Superior temporal gyrus (tissue), 1 donor: ENCODE data around the gene SEMA5A.

Source experiments
- DNase-seq: peaks from one replicate; pipeline ENCODE4 v3.0.0-alpha.2; 2016; ENCODE audit errors: extremely low spot score

The SEMA5A gene

GRCh38 chr5:9514968-9515367, 30.9 kb downstream of the SEMA5A start:
- DNase-seq: no peak

DNA sequence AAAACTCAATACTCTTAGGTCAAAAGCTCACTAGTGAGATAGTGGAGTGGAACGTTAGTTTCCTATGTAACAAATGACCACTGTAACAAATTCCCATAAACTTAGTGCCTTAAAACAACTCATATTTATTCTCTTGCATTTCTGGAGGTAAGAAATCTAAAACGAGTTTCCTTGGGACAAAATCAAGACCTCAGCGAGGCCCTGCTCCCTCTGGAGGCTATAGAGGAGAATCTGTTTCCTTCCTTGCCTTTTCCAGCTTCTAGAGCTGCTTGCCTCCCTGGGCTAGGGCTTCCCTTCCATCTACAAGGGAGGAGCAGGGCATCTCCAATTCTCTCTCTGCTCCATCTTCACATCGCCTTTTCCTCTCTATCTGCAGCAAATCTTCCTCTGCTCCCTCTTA, 32.0 kb downstream of the SEMA5A start:
- DNase-seq: no peak

GRCh38 chr5:9512457-9512856, 33.4 kb downstream of the SEMA5A start:
- no peak for DNase-seq

DNA sequence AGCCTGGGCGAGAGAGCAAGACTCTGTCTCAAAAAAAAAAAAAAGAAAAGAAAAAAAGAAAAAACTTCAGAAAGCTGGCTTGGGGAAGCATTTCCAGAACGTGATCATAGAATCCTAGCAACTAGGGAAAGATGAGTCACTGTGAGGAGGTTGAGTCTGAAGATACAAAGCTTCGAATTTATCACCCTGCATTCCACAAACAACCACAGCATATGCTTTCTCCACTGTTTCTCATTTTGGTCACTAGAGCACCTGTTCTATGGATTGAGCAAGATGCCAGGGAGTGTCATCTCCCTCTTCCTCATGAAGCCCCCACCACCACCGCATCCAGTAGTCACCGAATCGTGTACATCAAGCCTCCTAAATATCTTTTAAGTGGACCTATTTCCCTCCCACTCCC, 37.9 kb downstream of the SEMA5A start:
- no peak for DNase-seq

GRCh38 chr5:9505225-9505624, 40.6 kb downstream of the SEMA5A start:
- no peak for DNase-seq

- DNase-seq: no peak
Observed at GRCh38 chr5:9502864-9503263, 43.0 kb downstream of the SEMA5A start.

DNA sequence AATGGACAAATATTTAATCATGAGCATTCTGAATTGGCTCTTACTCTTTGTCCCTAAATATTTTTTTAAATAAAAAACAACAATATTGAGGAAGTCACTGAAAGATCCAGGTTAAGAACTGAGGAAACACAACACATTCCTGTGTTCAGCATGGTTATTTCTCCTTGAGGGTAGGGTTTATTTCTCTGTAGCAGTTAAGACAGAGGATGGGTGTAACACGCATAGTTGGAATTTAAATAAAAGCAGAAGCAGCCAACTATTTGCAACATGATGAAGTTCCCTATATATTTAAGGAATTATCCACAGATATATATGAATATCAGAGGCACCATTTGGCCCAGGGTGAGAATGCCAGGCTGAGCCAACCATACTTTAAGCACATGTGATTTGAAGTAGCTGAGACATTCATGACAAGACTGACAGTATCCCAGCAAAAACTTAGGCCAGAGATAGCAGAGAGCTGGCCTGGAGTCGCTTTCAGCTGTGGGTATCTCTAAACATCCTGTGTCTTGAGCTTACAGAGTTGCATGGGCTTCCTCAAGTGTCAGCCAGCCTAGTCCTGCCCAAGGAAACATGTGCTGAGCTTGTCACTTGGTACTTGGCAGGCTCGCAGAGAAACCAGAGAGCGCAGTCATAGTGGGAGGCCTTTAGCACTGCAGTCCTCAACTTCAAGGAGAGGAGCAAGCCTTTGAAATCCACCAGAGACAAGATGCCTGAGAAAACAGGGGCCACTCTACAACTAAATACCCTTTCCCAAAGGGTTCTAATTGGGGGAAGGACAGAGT, 43.6 kb downstream of the SEMA5A start:
- DNase-seq: no peak

GRCh38 chr5:9500625-9501024, 45.2 kb downstream of the SEMA5A start:
- DNase-seq: no peak

DNA sequence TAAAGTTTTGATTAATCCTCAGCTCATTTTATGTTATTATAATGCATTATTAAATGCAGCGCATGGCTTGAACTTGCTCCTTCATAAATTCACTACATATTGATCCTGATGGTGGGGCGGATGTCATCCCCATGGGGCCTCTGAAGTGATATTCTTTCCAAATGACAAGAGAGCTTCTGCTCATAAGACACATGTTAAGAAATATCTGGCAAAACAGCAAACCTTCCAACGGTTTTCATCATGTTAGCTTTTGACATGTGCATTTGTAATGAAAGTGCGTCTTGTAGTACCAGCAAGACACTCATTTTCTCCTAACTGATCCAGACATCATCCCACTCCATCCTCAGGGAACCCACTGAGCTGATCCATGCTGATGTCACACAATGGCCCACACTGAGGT, 45.7 kb downstream of the SEMA5A start:
- DNase-seq: no peak

DNA sequence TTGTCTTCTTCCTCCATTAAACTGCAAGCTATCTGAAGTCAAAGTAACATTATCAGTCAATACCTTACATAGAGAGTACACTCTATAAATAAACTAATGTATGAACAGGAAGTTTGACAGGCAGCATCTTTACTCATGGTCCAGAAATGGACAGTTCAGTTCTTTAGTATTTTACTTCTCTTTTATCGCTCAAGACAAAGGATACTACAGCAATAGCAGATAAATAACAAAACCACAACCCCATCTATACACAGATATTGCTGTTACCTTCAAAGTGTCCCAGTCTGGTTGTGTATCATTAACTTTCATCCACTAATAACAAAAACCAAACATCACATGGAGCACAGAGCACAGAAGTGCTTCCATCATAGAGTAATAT, 46.4 kb downstream of the SEMA5A start:
- no peak for DNase-seq

GRCh38 chr5:9498541-9499497, 47.1 kb downstream of the SEMA5A start:
- no peak for DNase-seq

GRCh38 chr5:9497347-9497746, 48.5 kb downstream of the SEMA5A start:
- DNase-seq: no peak

- DNase-seq: no peak
Observed at GRCh38 chr5:9496801-9497200, 49.1 kb downstream of the SEMA5A start.

GRCh38 chr5:9495121-9495520, 50.8 kb downstream of the SEMA5A start:
- no peak for DNase-seq

DNA sequence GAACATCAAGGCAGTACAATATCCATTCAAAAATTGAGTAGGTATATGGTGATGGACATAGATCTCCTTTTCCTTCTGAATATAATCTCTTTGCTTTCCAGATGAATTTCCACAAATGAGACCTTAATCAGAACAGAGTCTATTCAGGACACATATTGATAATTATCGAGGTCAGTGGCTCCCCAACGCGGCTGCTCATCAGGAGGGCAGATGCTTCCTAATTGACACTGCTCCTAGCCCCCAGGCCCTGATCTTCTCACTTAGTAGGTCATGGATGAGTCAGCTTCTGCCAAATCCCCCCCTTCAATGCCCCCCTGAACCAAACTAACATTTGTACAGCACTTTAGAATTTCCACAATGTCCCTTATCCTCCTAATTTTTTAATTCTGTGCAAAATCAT, 51.6 kb downstream of the SEMA5A start:
- no peak for DNase-seq

GRCh38 chr5:9490494-9491097, 55.3 kb downstream of the SEMA5A start:
- no peak for DNase-seq

GRCh38 chr5:9483779-9484178, 62.1 kb downstream of the SEMA5A start:
- DNase-seq: no peak

GRCh38 chr5:9483243-9483642, 62.6 kb downstream of the SEMA5A start:
- DNase-seq: no peak

- DNase-seq: no peak
Observed at GRCh38 chr5:9482381-9482780, 63.5 kb downstream of the SEMA5A start.

DNA sequence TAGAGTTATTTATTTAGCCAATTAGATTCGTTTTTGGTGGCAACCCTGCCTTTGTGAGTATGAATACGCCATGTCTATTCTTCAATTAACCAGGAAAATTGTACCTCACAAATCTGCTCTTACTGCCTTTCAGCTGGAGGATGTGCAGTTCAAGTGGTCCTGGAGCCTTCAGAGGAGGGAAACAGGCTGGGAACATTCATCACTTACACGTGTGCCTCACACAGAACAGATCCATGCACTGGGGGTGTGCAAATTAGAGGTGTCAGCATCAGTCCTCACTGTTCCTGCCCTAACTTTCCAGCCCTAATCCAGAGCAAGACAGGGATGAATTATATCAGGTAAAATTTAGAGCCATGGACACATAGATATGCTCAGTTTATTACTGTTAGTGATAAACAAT, 65.4 kb downstream of the SEMA5A start:
- no peak for DNase-seq

DNA sequence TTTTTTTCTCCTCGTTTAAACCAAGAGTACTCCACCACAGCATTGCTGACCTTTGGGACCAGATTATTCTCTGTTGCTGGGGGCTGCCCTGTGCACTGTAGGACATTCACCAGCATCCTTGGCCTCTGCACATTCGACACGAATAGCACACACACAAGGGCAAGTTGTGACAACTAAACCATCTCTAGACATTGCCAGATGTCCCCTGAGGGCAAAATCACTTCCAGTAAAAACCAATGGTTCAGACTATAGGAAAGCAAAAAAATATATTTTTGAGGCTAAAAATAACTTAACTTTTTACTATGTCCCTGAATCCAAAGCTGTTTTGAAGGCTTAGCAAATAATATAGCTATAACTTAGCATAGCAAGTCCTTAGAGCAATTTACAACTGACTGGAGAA, 65.9 kb downstream of the SEMA5A start:
- DNase-seq: no peak

DNA sequence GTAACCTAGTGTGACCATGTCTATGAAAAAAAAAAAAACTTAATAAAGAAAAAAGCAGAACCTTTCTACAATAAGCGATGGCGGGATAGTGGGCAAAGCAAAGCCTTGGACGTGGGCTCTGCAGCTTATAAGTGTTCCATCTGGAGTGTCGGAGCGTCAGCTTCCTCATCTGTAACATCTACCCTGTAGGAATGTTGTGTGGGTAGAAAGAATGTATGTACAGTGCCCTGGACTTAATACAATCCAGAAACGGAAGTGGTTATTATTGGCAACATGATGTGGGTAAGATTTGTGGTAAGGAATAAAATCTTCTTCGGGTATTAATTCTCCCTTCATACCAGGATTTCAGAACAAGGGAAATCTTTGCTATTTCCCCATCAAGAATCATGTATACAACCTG, 66.5 kb downstream of the SEMA5A start:
- DNase-seq: no peak

GRCh38 chr5:9477537-9477936, 68.3 kb downstream of the SEMA5A start:
- no peak for DNase-seq
